Measurements from ENCODE around the gene PI4K2A. TPM values are rescaled to one million over a fixed set of nuclear protein-coding genes. Genes with fewer than 3 reads are reported as not detected.
"Not testable (repeated sequence)": the region's sequence is repeated elsewhere in the genome, so short reads cannot be mapped to it uniquely, and the experiment has no call there.

Gene PI4K2A
- total RNA-seq, 2 experiments from 2014 or later = 10.5 to 13.2 TPM

GRCh38 chr10:97685395-97685958 lies 45.0 kb downstream of the PI4K2A start:
- Mint-ChIP-seq H3K4me1 (peaks cover 16% of the 10 kb centered on the region), H3K4me3 (no peak overlapping the region), H3K9me3 (ENCODE audit: low read depth) (no peaks in the 10 kb centered on the region), H3K27me3 (no peaks in the 10 kb centered on the region), H3K36me3 (no peaks in the 10 kb centered on the region), H3K27ac (no peak overlapping the region)
- DNase-seq (no peak), ATAC-seq (no peak)
- CTCF ChIA-PET = interaction anchor here (2.2 to 6.4 kb wide), 8 partner anchors 10 to 184 kb away, joined by 6 to 51 read pairs (median 20); partner anchors contain the start of genes ANKRD2 and ZFYVE27

- CTCF ChIA-PET = interaction anchor here (0.9 to 6.4 kb wide), 13 partner anchors 11 to 183 kb away, joined by 3 to 51 read pairs (median 8); partner anchors contain the start of genes ANKRD2, C10orf62 and ZFYVE27
- H3K4me1 Mint-ChIP-seq = peaks cover 16% of the 10 kb centered on the region
- peak overlapping the region; percentile 80 for H3K4me3 Mint-ChIP-seq
- H3K27me3 Mint-ChIP-seq = no peaks in the 10 kb centered on the region
- no peaks in the 10 kb centered on the region for H3K9me3 Mint-ChIP-seq (ENCODE audit: low read depth)
- peak overlapping the region; percentile 67 for H3K27ac Mint-ChIP-seq
- DNase-seq = no peak
- no peak for ATAC-seq
- no peaks in the 10 kb centered on the region for H3K36me3 Mint-ChIP-seq
These were observed 46.0 kb downstream of the PI4K2A start for GRCh38 chr10:97686301-97686961.

- H3K4me3 Mint-ChIP-seq = peak within 1 kb of the TSS; percentile 80
- H3K9me3 Mint-ChIP-seq (ENCODE audit: low read depth) = no peaks in the 10 kb centered on the region
- H3K36me3 Mint-ChIP-seq = no peaks in the 10 kb centered on the region
- ATAC-seq (peak; percentile 92), DNase-seq (peak; percentile 96)
- CTCF ChIA-PET = interaction anchor here (0.9 to 6.4 kb wide), 14 partner anchors 10 to 182 kb away, joined by 3 to 51 read pairs (median 7); partner anchors contain the start of genes ANKRD2, C10orf62 and ZFYVE27
- H3K27ac Mint-ChIP-seq = peak within 1 kb of the TSS; percentile 67
- H3K27me3 Mint-ChIP-seq = no peaks in the 10 kb centered on the region
- peaks cover 16% of the 10 kb centered on the region for H3K4me1 Mint-ChIP-seq
These were observed 46.7 kb downstream of the PI4K2A start, which contains the start of gene AVPI1 for GRCh38 chr10:97686962-97687784. Gene AVPI1 (minus strand): TSS chr10:97687241. CDS start chr10:97679905, 7,336 bp downstream.

GRCh38 chr10:97687785-97688781 lies 47.6 kb downstream of the PI4K2A start:
- no peak for ATAC-seq
- CTCF ChIA-PET = interaction anchor here (0.5 to 6.4 kb wide), 11 partner anchors 11 to 181 kb away, joined by 3 to 51 read pairs (median 8); partner anchors contain the start of genes ANKRD2 and ZFYVE27
- peaks cover 3% of the 10 kb centered on the region for H3K27me3 Mint-ChIP-seq
- H3K27ac Mint-ChIP-seq = peak overlapping the region; percentile 50
- DNase-seq = no peak
- peak overlapping the region; percentile 80 for H3K4me3 Mint-ChIP-seq
- no peaks in the 10 kb centered on the region for H3K36me3 Mint-ChIP-seq
- H3K4me1 Mint-ChIP-seq = peaks cover 16% of the 10 kb centered on the region
- H3K9me3 Mint-ChIP-seq (ENCODE audit: low read depth) = no peaks in the 10 kb centered on the region

- Mint-ChIP-seq H3K36me3 (no peaks in the 10 kb centered on the region), H3K27ac (no peak overlapping the region), H3K9me3 (ENCODE audit: low read depth) (no peaks in the 10 kb centered on the region), H3K4me3 (no peak overlapping the region), H3K27me3 (peaks cover 6% of the 10 kb centered on the region), H3K4me1 (peaks cover 16% of the 10 kb centered on the region)
- CTCF ChIA-PET = interaction anchor here (1.0 to 4.6 kb wide), 3 partner anchors 13 to 20 kb away, joined by 4 to 51 read pairs (median 22); no protein-coding TSS in a partner anchor
- DNase-seq (no peak), ATAC-seq (no peak)
These were observed 49.1 kb downstream of the PI4K2A start for GRCh38 chr10:97689559-97690020.

- ATAC-seq (no peak), DNase-seq (no peak)
- Mint-ChIP-seq H3K36me3 (no peaks in the 10 kb centered on the region), H3K9me3 (ENCODE audit: low read depth) (no peaks in the 10 kb centered on the region), H3K27me3 (peaks cover 6% of the 10 kb centered on the region), H3K27ac (no peak overlapping the region), H3K4me1 (peaks cover 13% of the 10 kb centered on the region), H3K4me3 (no peak overlapping the region)
- CTCF ChIA-PET = interaction anchor here (1.0 to 4.6 kb wide), 2 partner anchors 13 kb away, joined by 4 to 51 read pairs; no protein-coding TSS in a partner anchor
These were observed 49.7 kb downstream of the PI4K2A start for GRCh38 chr10:97690133-97690532.

GRCh38 chr10:97698072-97698655 lies 57.7 kb downstream of the PI4K2A start:
- H3K27ac Mint-ChIP-seq; H3K27me3 Mint-ChIP-seq; H3K36me3 Mint-ChIP-seq; H3K4me3 Mint-ChIP-seq; ATAC-seq; DNase-seq; H3K4me1 Mint-ChIP-seq; H3K9me3 Mint-ChIP-seq (ENCODE audit: low read depth): not testable (repeated sequence)
- CTCF ChIA-PET = interaction anchor here (2.2 kb wide), 2 partner anchors 12 kb away, joined by 8 to 15 read pairs; partner anchors contain the start of gene AVPI1

- Mint-ChIP-seq H3K27ac (no peak overlapping the region), H3K9me3 (ENCODE audit: low read depth) (no peaks in the 10 kb centered on the region), H3K4me3 (no peak overlapping the region), H3K36me3 (no peaks in the 10 kb centered on the region), H3K27me3 (peaks cover 21% of the 10 kb centered on the region), H3K4me1 (peaks cover 8% of the 10 kb centered on the region)
- ATAC-seq = peak; percentile 96
- CTCF ChIA-PET = interaction anchor here (0.6 to 15.3 kb wide), 30 partner anchors 10 to 340 kb away, joined by 3 to 355 read pairs (median 5); partner anchors contain the start of genes ANKRD2, AVPI1, GOLGA7B and MARVELD1
- peak; percentile 68 for DNase-seq
These were observed 61.1 kb downstream of the PI4K2A start for GRCh38 chr10:97701438-97702069.

- CTCF ChIA-PET = interaction anchor here (2.5 to 15.3 kb wide), 3 partner anchors 16 to 132 kb away, joined by 8 to 355 read pairs (median 51); partner anchors contain the start of genes ANKRD2, AVPI1 and ZFYVE27
- Mint-ChIP-seq H3K4me3 (no peak overlapping the region), H3K27ac (no peak overlapping the region), H3K4me1 (peaks cover 8% of the 10 kb centered on the region), H3K9me3 (ENCODE audit: low read depth) (no peaks in the 10 kb centered on the region), H3K36me3 (no peaks in the 10 kb centered on the region), H3K27me3 (peaks cover 25% of the 10 kb centered on the region)
- ATAC-seq = no peak
- no peak for DNase-seq
These were observed 63.1 kb downstream of the PI4K2A start for GRCh38 chr10:97703398-97704067.

GRCh38 chr10:97704341-97704740 lies 63.9 kb downstream of the PI4K2A start:
- H3K9me3 Mint-ChIP-seq (ENCODE audit: low read depth) = no peaks in the 10 kb centered on the region
- ATAC-seq (no peak), DNase-seq (no peak)
- no peaks in the 10 kb centered on the region for H3K36me3 Mint-ChIP-seq
- H3K27me3 Mint-ChIP-seq = peaks cover 30% of the 10 kb centered on the region
- H3K4me1 Mint-ChIP-seq = peaks cover 8% of the 10 kb centered on the region
- H3K4me3 Mint-ChIP-seq = no peak overlapping the region
- H3K27ac Mint-ChIP-seq = no peak overlapping the region
- CTCF ChIA-PET = interaction anchor here (1.2 to 15.3 kb wide), 3 partner anchors 10 to 25 kb away, joined by 4 to 355 read pairs (median 51); partner anchors contain the start of genes AVPI1 and ZFYVE27
